Uterus (tissue), 4 donors: Measurements from ENCODE around the gene ZNF860. TPM values are rescaled to one million over a fixed set of nuclear protein-coding genes. Genes with fewer than 3 reads are reported as not detected.

Source experiments
- DNase-seq, 2 donors: peaks; one replicate each; pipeline ENCODE4 v3.0.0-alpha.2; 2019 to 2020
- H3K27ac ChIP-seq, 2 donors: fragments of 200-600 bp; sonication (generic); 1 replicate in 1 of 2; 2 replicates in 1 of 2; pipeline ENCODE4 v1.5.1; 2016 to 2018
- H3K27me3 ChIP-seq, 2 donors: fragments of 200-600 bp; sonication (generic); one replicate each; pipeline ENCODE4 v1.5.1; 2018 to 2019; ENCODE audit warnings: control low read depth in 1 of 2
- H3K36me3 ChIP-seq, 2 donors: fragments of 200-600 bp; sonication (generic); one replicate each; pipeline ENCODE4 v1.5.1; 2019; ENCODE audit warnings: control low read depth in 1 of 2
- H3K4me1 ChIP-seq, 2 donors: fragments of 200-600 bp; sonication (generic); one replicate each; pipeline ENCODE4 v1.5.1; 2018 to 2019; ENCODE audit warnings: control low read depth in 1 of 2
- H3K4me3 ChIP-seq, 2 donors: fragments of 200-600 bp; sonication (generic); 1 replicate in 1 of 2; 2 replicates in 1 of 2; pipeline ENCODE4 v1.5.1; 2018 to 2019; ENCODE audit warnings: mild to moderate bottlenecking in 1 of 2
- H3K9me3 ChIP-seq, 2 donors: fragments of 200-600 bp; sonication (generic); one replicate each; pipeline ENCODE4 v1.5.1; 2019; ENCODE audit warnings: control low read depth in 1 of 2
- CTCF ChIP-seq, 4 experiments: fragments of 200-600 bp in 2 of 4; fragments of 450-650 bp in 2 of 4; sonication (generic) in 2 of 4; IDR thresholded peaks; one replicate each; pipeline ENCODE4 v1.5.1; 2016 to 2019; ENCODE audit warnings: antibody characterized with exemption in 4 of 4, mild to moderate bottlenecking in 2 of 4, moderate library complexity in 1 of 4
- POLR2A ChIP-seq, 2 donors: fragments of 450-650 bp; IDR thresholded peaks; one replicate each; pipeline ENCODE4 v1.6.1; 2016; ENCODE audit warnings: antibody characterized with exemption in 2 of 2, mild to moderate bottlenecking in 1 of 2, moderate library complexity in 1 of 2
- intact Hi-C: fragments of 100-400 bp; cut with DNase I; formaldehyde crosslinking; loops from one replicate; pipeline ENCODE4 v1.15.1; 2023; ENCODE audit warnings: low total_unique reads
- small RNA-seq: library from RNA; depleted of rRNA; stranded (forward); fragments of <200 nt; gene quantifications from one replicate; pipeline ENCODE3, GENCODE V24; 2016
- total RNA-seq, 4 donors: library from RNA; depleted of rRNA in 3 of 4; stranded (reverse); fragments of >200 nt in 3 of 4; gene quantifications; one replicate each; pipeline versions ENCODE4 v1.1.0 to v1.2.4, GENCODE V29; 2014 to 2023
- donor health status: DM: yes; HTN: yes; CAD: no.

ZNF860 gene
- total RNA-seq, 4 donors from 2014 or later, result 0.26 to 2.8 (median 1.5) TPM

- intact Hi-C loops, result no loop called here
- TF ChIP-seq POLR2A (IDR thresholded peaks at IDR 0.05) (no peak), CTCF (IDR thresholded peaks at IDR 0.05) (no peak)
- Histone ChIP-seq H3K27ac (no peak overlapping the region), H3K9me3 (no peaks in the 10 kb centered on the region), H3K27me3 (no peaks in the 10 kb centered on the region), H3K36me3 (no peaks in the 10 kb centered on the region), H3K4me1 (no peaks in the 10 kb centered on the region), H3K4me3 (no peak overlapping the region)
- DNase-seq, result no peak
Observed at GRCh38 chr3:32026593-32026992, 45.0 kb downstream of the ZNF860 start.

- Histone ChIP-seq H3K4me1 (no peaks in the 10 kb centered on the region), H3K9me3 (no peaks in the 10 kb centered on the region), H3K4me3 (no peak overlapping the region), H3K36me3 (no peaks in the 10 kb centered on the region), H3K27me3 (no peaks in the 10 kb centered on the region), H3K27ac (peak overlapping the region in 1 of 2 donors; percentile 5)
- intact Hi-C loops, result no loop called here
- no peak for TF ChIP-seq POLR2A (IDR thresholded peaks at IDR 0.05)
- TF ChIP-seq CTCF (IDR thresholded peaks at IDR 0.05), result no peak
- DNase-seq, result no peak
Observed at GRCh38 chr3:32037932-32038267, 56.4 kb downstream of the ZNF860 start.

- no peaks in the 10 kb centered on the region for H3K9me3 ChIP-seq
- no peak overlapping the region for H3K27ac ChIP-seq
- no peak overlapping the region for H3K4me3 ChIP-seq
- H3K4me1 ChIP-seq, result no peaks in the 10 kb centered on the region
- H3K27me3 ChIP-seq, result no peaks in the 10 kb centered on the region
- DNase-seq, result no peak
- intact Hi-C loops, result no loop called here
- TF ChIP-seq POLR2A (IDR thresholded peaks at IDR 0.05) (no peak), CTCF (IDR thresholded peaks at IDR 0.05) (no peak)
- H3K36me3 ChIP-seq, result no peaks in the 10 kb centered on the region
Observed at GRCh38 chr3:32041316-32041715, 59.8 kb downstream of the ZNF860 start.

Small RNAs within 50 kb of the gene (small RNA-seq; reads per million reads assigned to genes)
- gene RF00402, result not detected

Other genes starting within 250 kb of the ZNF860 start
- 10 to 100 TPM; 30.0 to 49.7 (median 43.7) TPM for gene OSBPL10, start 488 bp upstream of the ZNF860 start, total RNA-seq
- 10 to 100 TPM; 32.5 to 46.2 (median 41.1) TPM for gene GPD1L, start 124.9 kb downstream of the ZNF860 start, total RNA-seq